HEK293 (cell line): Measurements from ENCODE around the gene ZBTB17.

ENCODE experiments used
- CTCF ChIP-seq: fragments of 450-650 bp; formaldehyde crosslinking; IDR thresholded peaks from 2 replicates; pipeline ENCODE4 v1.5.1; 2016; ENCODE audit warnings: missing biosample characterization, missing genetic modification characterization
- MYNN ChIP-seq: fragments of 450-650 bp; formaldehyde crosslinking; IDR thresholded peaks from 2 replicates; pipeline ENCODE4 v1.5.1; 2016; ENCODE audit warnings: missing biosample characterization, missing genetic modification characterization, borderline replicate concordance
- PRDM1 ChIP-seq: fragments of 450-650 bp; formaldehyde crosslinking; IDR thresholded peaks from 2 replicates; pipeline ENCODE4; 2016; ENCODE audit warnings: missing biosample characterization, missing genetic modification characterization
- REST ChIP-seq: fragments of 450-650 bp; formaldehyde crosslinking; IDR thresholded peaks from 2 replicates; pipeline ENCODE4 v1.5.1; 2016; ENCODE audit warnings: missing biosample characterization, missing genetic modification characterization
- SP7 ChIP-seq: fragments of 450-650 bp; formaldehyde crosslinking; IDR thresholded peaks from 2 replicates; pipeline ENCODE4 v1.5.1; 2016; ENCODE audit warnings: missing biosample characterization, missing genetic modification characterization
- TCF7L2 ChIP-seq: IDR thresholded peaks from 2 replicates; pipeline ENCODE4 v1.6.1; 2011; ENCODE audit warnings: low read depth, mild to moderate bottlenecking, inconsistent platforms, low read length, moderate library complexity, borderline replicate concordance
- ZBTB21 ChIP-seq: fragments of 450-650 bp; formaldehyde crosslinking; IDR thresholded peaks from 2 replicates; pipeline ENCODE4 v1.5.1; 2017; ENCODE audit warnings: missing biosample characterization, missing genetic modification characterization
- ZNF350 ChIP-seq: fragments of 450-650 bp; formaldehyde crosslinking; IDR thresholded peaks from 2 replicates; pipeline ENCODE4 v1.5.0; 2017; ENCODE audit warnings: missing biosample characterization, mild to moderate bottlenecking, missing genetic modification characterization
- ZNF398 ChIP-seq: fragments of 450-650 bp; formaldehyde crosslinking; IDR thresholded peaks from 2 replicates; pipeline ENCODE4 v1.5.1; 2017; ENCODE audit warnings: missing biosample characterization, missing genetic modification characterization
- ZNF423 ChIP-seq: fragments of 450-650 bp; formaldehyde crosslinking; IDR thresholded peaks from 2 replicates; pipeline ENCODE4 v1.5.1; 2016; ENCODE audit warnings: missing biosample characterization, missing genetic modification characterization
- ZNF48 ChIP-seq: fragments of 450-650 bp; formaldehyde crosslinking; IDR thresholded peaks from 2 replicates; pipeline ENCODE4 v1.5.1; 2016; ENCODE audit warnings: missing biosample characterization, missing genetic modification characterization
- ZNF76 ChIP-seq: fragments of 450-650 bp; formaldehyde crosslinking; IDR thresholded peaks from 2 replicates; pipeline ENCODE4; 2016; ENCODE audit warnings: low read depth, missing biosample characterization, missing genetic modification characterization, borderline replicate concordance

- TF ChIP-seq TCF7L2 = no peak
- TF ChIP-seq ZNF350 = no peak
- no peak for TF ChIP-seq CTCF
- no peak for TF ChIP-seq PRDM1 (tag by site-specific recombination)
- TF ChIP-seq ZNF76 (tag by site-specific recombination) = no peak
- TF ChIP-seq REST (tag by site-specific recombination) = no peak
- TF ChIP-seq ZNF398 = no peak
- TF ChIP-seq ZBTB21 (tag by site-specific recombination) = no peak
- no peak for TF ChIP-seq ZNF48 (tag by site-specific recombination)
- no peak for TF ChIP-seq ZNF423
- TF ChIP-seq MYNN = no peak
- TF ChIP-seq SP7 (tag by site-specific recombination) = 0 out of 2 replicates have a peak, but pooled peaks have one; percentile 35
Measured at GRCh38 chr1:15949453-15950245, 26.3 kb downstream of the ZBTB17 start.
